GM12878 (cell line): ENCODE results near the gene HIVEP1. TPM values are rescaled to one million over a fixed set of nuclear protein-coding genes. Genes with fewer than 3 reads are reported as not detected.

Source experiments
- ATAC-seq: fragments of 200-7000 bp; cut with Tn5 transposase; 3 replicates; pipeline ENCODE4 v1.9.1; 2020; ENCODE audit warnings: mild to moderate bottlenecking, moderate library complexity
- BruUV-seq: library from RNA; stranded (reverse); fragments of 400-500 nt; replicated peaks from 2 replicates; lab custom pipeline; 2021; lab: Mats Ljungman, UMichigan
- CTCF ChIA-PET: fragments of 300-600 bp; sonication (Branson Sonifier 250); formaldehyde crosslinking; extraction: SDS; loops from one replicate; lab custom pipeline; 2021; ENCODE audit warnings: inconsistent platforms; lab: Yijun Ruan, JAX
- POLR2A ChIA-PET: fragments of 350-600 bp; formaldehyde crosslinking; extraction: SDS; loops from one replicate; lab custom pipeline; 2021; ENCODE audit warnings: inconsistent platforms; lab: Charles Lee
- RAD21 ChIA-PET: fragments of 300-600 bp; sonication (Branson Sonifier 250); formaldehyde crosslinking; loops from one replicate; lab custom pipeline; 2023; ENCODE audit warnings: antibody characterized with exemption; ENCODE audit not compliant: unreplicated experiment; lab: Charles Lee
- SMC1A ChIA-PET: fragments of 300-600 bp; sonication (Branson Sonifier 250); formaldehyde crosslinking; loops from one replicate; lab custom pipeline; 2023; ENCODE audit not compliant: unreplicated experiment, uncharacterized antibody; lab: Charles Lee
- DNase-seq: peaks from one replicate; pipeline ENCODE4 v3.0.0-alpha.2; 2011; ENCODE audit warnings: low read depth, low spot score
- FAIRE-seq: peaks from 3 replicates; lab custom pipeline; 2011; peaks lifted over from hg19 to GRCh38; lab: Jason Lieb, UNC
- H2AFZ ChIP-seq: 2 replicates; pipeline ENCODE4 v1.6.0; 2011; ENCODE audit warnings: low read depth, low read length, control low read depth; ENCODE audit not compliant: control insufficient read depth
- H3K27ac ChIP-seq: 2 replicates; pipeline ENCODE4 v1.5.1; 2011; ENCODE audit warnings: control low read depth; ENCODE audit not compliant: control insufficient read depth, insufficient read depth
- H3K27me3 ChIP-seq, 2 experiments: replicated peaks in 1 of 2; 2 replicates each; pipeline versions ENCODE4 v1.6.0 to v1.6.1; 2011; ENCODE audit warnings: low read length in 1 of 2; ENCODE audit not compliant: control insufficient read depth in 2 of 2, insufficient read depth in 2 of 2
- H3K36me3 ChIP-seq, 2 experiments: 2 replicates each; pipeline ENCODE4 v1.5.1; 2011; ENCODE audit warnings: low read length in 1 of 2; ENCODE audit not compliant: control insufficient read depth in 2 of 2, insufficient read depth in 2 of 2
- H3K4me1 ChIP-seq: 2 replicates; pipeline ENCODE4 v1.6.1; 2011; ENCODE audit warnings: mild to moderate bottlenecking, low read length, moderate library complexity, mixed read lengths; ENCODE audit not compliant: control insufficient read depth, insufficient read depth
- H3K4me2 ChIP-seq: 2 replicates; pipeline ENCODE4 v1.6.0; 2011; ENCODE audit warnings: control low read depth; ENCODE audit not compliant: control insufficient read depth, insufficient read depth
- H3K4me3 ChIP-seq: fragments of 200-600 bp; sonication (generic); 2 replicates; pipeline ENCODE4 v1.5.1; 2016
- H3K79me2 ChIP-seq: 2 replicates; pipeline ENCODE4 v1.6.0; 2011; ENCODE audit warnings: low read length; ENCODE audit not compliant: control insufficient read depth, insufficient read depth
- H3K9ac ChIP-seq: 2 replicates; pipeline ENCODE4 v1.8.0; 2011; ENCODE audit warnings: low read length, control low read depth, mixed read lengths; ENCODE audit not compliant: control insufficient read depth, insufficient read depth
- H3K9me3 ChIP-seq: replicated peaks from 3 replicates; pipeline ENCODE4 v1.5.1; 2011; ENCODE audit warnings: mild to moderate bottlenecking, low read length; ENCODE audit not compliant: control insufficient read depth, insufficient read depth
- H4K20me1 ChIP-seq: 2 replicates; pipeline ENCODE4 v1.6.0; 2011; ENCODE audit not compliant: control insufficient read depth, insufficient read depth
- CEBPZ ChIP-seq: fragments of 150-350 bp; IDR thresholded peaks from 2 replicates; pipeline ENCODE4 v1.6.1; 2016; ENCODE audit warnings: low read depth, low read length
- GATAD2B ChIP-seq: fragments of 450-650 bp; conservative IDR thresholded peaks from 2 replicates; pipeline ENCODE4 v1.6.1; 2017; ENCODE audit warnings: low read depth, mild to moderate bottlenecking, moderate library complexity
- LARP7 ChIP-seq: fragments of 450-650 bp; IDR thresholded peaks from 2 replicates; pipeline ENCODE4 v1.6.1; 2017; ENCODE audit warnings: mild to moderate bottlenecking
- NR2C2 ChIP-seq: IDR thresholded peaks from 2 replicates; pipeline ENCODE4 v1.6.1; 2011; ENCODE audit warnings: borderline replicate concordance, low read depth; ENCODE audit not compliant: control insufficient read depth, insufficient read length
- PAX5 ChIP-seq: IDR thresholded peaks from 2 replicates; pipeline ENCODE4 v1.6.1; 2011; ENCODE audit warnings: low read depth, low read length, borderline replicate concordance
- SUZ12 ChIP-seq: fragments of 200-600 bp; sonication (generic); IDR thresholded peaks from one replicate; pipeline ENCODE4 v1.6.1; 2018; ENCODE audit warnings: antibody characterized with exemption, mild to moderate bottlenecking; ENCODE audit not compliant: unreplicated experiment
- WGBS: methylation state at CpG from one replicate; pipeline ENCODE4 v1.1.6; 2016; ENCODE audit warnings: low lambda C conversion rate; ENCODE audit not compliant: insufficient replicate concordance, insufficient coverage; ENCODE audit errors: missing lambda C conversion rate; 5-methylcytosine and 5-hydroxymethylcytosine counted together
- in situ Hi-C: fragments of 300-500 bp; cut with MboI; formaldehyde crosslinking; loops from 9 replicates; pipeline ENCODE4 v1.14.3; 2018; ENCODE audit warnings: mixed read lengths
- intact Hi-C: fragments of 100-400 bp; cut with micrococcal nuclease; formaldehyde crosslinking; loops from one replicate; pipeline ENCODE4 v1.14.2; 2022; ENCODE audit not compliant: unreplicated experiment
- polyA plus RNA-seq, 11 experiments: library from polyadenylated mRNA; depleted of rRNA in 4 of 11; unstranded in 6 of 11; stranded (reverse) in 5 of 11; fragments of >200 nt; fragmentation: Nextera tagmentation in 4 of 11; fragmentation: Illumina TruSeq in 1 of 11; extraction: Ambion mirVana in 4 of 11; extraction: Trizol in 1 of 11; gene quantifications; 1 replicate in 1 of 11; 2 replicates in 10 of 11; pipeline versions ENCODE4 v1.2.1 to v1.2.3, GENCODE V29; 2011 to 2016; ENCODE audit warnings: inconsistent platforms in 2 of 11, missing spikeins in 2 of 11, low read depth in 1 of 11
- total RNA-seq, 4 experiments: library from RNA; depleted of rRNA in 3 of 4; stranded (reverse); fragments of >200 nt in 3 of 4; fragmentation: Illumina TruSeq in 1 of 4; extraction: Trizol in 1 of 4; gene quantifications; 2 replicates each; pipeline versions ENCODE4 v1.2.1 to v1.2.3, GENCODE V29; 2013 to 2021

HIVEP1 gene
- total and polyA plus RNA-seq, 10 of the 15 experiments (the other 5 are each of a cell fraction or from before 2014, with no cell fraction given): 4.3 to 37.5 (median 21.6) TPM

- DNase-seq (no peak), FAIRE-seq (no peak), ATAC-seq (no peak)
- H3K27me3 ChIP-seq: no peaks in the 10 kb centered on the region
- no peaks in the 10 kb centered on the region for H3K36me3 ChIP-seq
- ChIA-PET POLR2A (no interaction called here), SMC1A (interaction anchor here (1.7 kb wide), 1 partner anchor 9 kb away, joined by 4 read pairs; no protein-coding TSS in a partner anchor), CTCF (interaction anchor here (1.3 kb wide), 1 partner anchor 182 kb away, joined by 3 read pairs; no protein-coding TSS in a partner anchor), RAD21 (no interaction called here)
- H3K4me3 ChIP-seq: no peak overlapping the region
- in situ Hi-C loops (no loop called here), intact Hi-C loops (no loop called here)
- H3K9me3 ChIP-seq: no peaks in the 10 kb centered on the region
- no peaks in the 10 kb centered on the region for H3K79me2 ChIP-seq
- no TSS peak for BruUV-seq
- H2AFZ ChIP-seq: no peak overlapping the region
- no peaks in the 10 kb centered on the region for H4K20me1 ChIP-seq
- H3K4me2 ChIP-seq: no peak overlapping the region
- H3K4me1 ChIP-seq: no peaks in the 10 kb centered on the region
- H3K9ac ChIP-seq: no peak overlapping the region
- no peak for TF ChIP-seq NR2C2
- TF ChIP-seq GATAD2B: no peak
- no peak for TF ChIP-seq LARP7
- TF ChIP-seq SUZ12: no peak
- TF ChIP-seq PAX5: no peak
- TF ChIP-seq CEBPZ: no peak
- no peak overlapping the region for H3K27ac ChIP-seq
- 100% methylated on average over 1 of the region's 1 CpG for WGBS
Observed at GRCh38 chr6:11996751-11997150, 15.4 kb upstream of the HIVEP1 start.
